ENCODE data around the gene GRAP.

- TF ChIP-seq CTCF (conservative IDR thresholded peaks at IDR 0.05; ENCODE audit: low read depth in 2 of 2) = no peak
- TF ChIP-seq POLR2AphosphoS5 (IDR thresholded peaks at IDR 0.05; ENCODE audit: low read depth) = no peak
- no peak for TF ChIP-seq EZH2 (IDR thresholded peaks at IDR 0.05; ENCODE audit: low read depth, unreplicated experiment)
- no peak for TF ChIP-seq ZNF462 (CRISPR knock-in tag; IDR thresholded peaks at IDR 0.05)
- no peak for TF ChIP-seq CREB1 (CRISPR knock-in tag; IDR thresholded peaks at IDR 0.05; ENCODE audit: low read depth)
Measured at GRCh38 chr17:19000531-19001325, 46.0 kb downstream of the GRAP start.

Measured in GM23338 (cell line).